Pancreas (tissue), 10 donors: ENCODE measurements around the gene CFAP299. TPM values are rescaled to one million over a fixed set of nuclear protein-coding genes. Genes with fewer than 3 reads are reported as not detected.

Source experiments
- ATAC-seq, 4 donors: fragments of 200-7000 bp; cut with Tn5 transposase; one replicate each; pipeline versions ENCODE4 v1.8.0 to v1.9.1; 2020; ENCODE audit warnings: mild to moderate bottlenecking in 4 of 4, moderate library complexity in 4 of 4
- DNase-seq, 6 donors: peaks; one replicate each; pipeline ENCODE4 v3.0.0-alpha.2; 2020
- FAIRE-seq: peaks from 2 replicates; lab custom pipeline; 2012; peaks lifted over from hg19 to GRCh38; lab: Jason Lieb, UNC
- H3K27ac ChIP-seq, 4 donors: fragments of 200-600 bp; sonication (generic); 1 replicate in 3 of 4; 2 replicates in 1 of 4; pipeline versions ENCODE4 v1.5.0 to v1.8.0; 2020
- H3K27me3 ChIP-seq, 4 donors: fragments of 200-600 bp; one replicate each; pipeline ENCODE4 v1.8.0; 2021
- H3K36me3 ChIP-seq, 3 donors: fragments of 200-600 bp; sonication (generic) in 1 of 3; one replicate each; pipeline versions ENCODE4 v1.5.0 to v1.8.0; 2020 to 2021
- H3K4me1 ChIP-seq, 3 donors: fragments of 200-600 bp; one replicate each; pipeline ENCODE4 v1.8.0; 2021
- H3K4me3 ChIP-seq, 4 donors: fragments of 200-600 bp; sonication (generic) in 2 of 4; one replicate each; pipeline versions ENCODE4 v1.5.0 to v1.8.0; 2020 to 2021
- H3K9me3 ChIP-seq, 4 donors: fragments of 200-600 bp; one replicate each; pipeline ENCODE4 v1.8.0; 2021
- CTCF ChIP-seq, 4 donors: fragments of 200-600 bp; sonication (generic) in 3 of 4; IDR thresholded peaks; one replicate each; pipeline versions ENCODE4 v1.5.0 to v1.8.0; 2021; ENCODE audit warnings: antibody characterized with exemption in 4 of 4
- WGBS, 2 donors: extraction: QIAGEN DNeasy Blood & Tissue Kit; methylation state at CpG; one replicate each; pipeline ENCODE4 v1.1.7; 2013; 5-methylcytosine and 5-hydroxymethylcytosine counted together
- intact Hi-C, 3 donors: fragments of 100-400 bp; cut with DNase I; formaldehyde crosslinking; loops; one replicate each; pipeline versions ENCODE4 v1.11.1 to v1.14.2; 2022
- polyA plus RNA-seq, 2 donors: library from polyadenylated mRNA; stranded (reverse); fragments of 200-250 nt; gene quantifications; one replicate each; pipeline ENCODE4 v1.2.3, GENCODE V29; 2013
- total RNA-seq, 6 donors: library from RNA; stranded (reverse); fragmentation: NEBNext Ultra II Directional in 4 of 6; extraction: Animal tissue kit (Norgen Biotek cat#: 25700) in 4 of 6; gene quantifications; one replicate each; pipeline versions ENCODE4 v1.2.1 to v1.2.4, GENCODE V29; 2021 to 2023
- donor health status: healthy with polysubstance abuse.
- donor health status: DM: no; HTN: no; CAD: no; lungs with moderate emphysema.
- donor health status: DM: no; HTN: no; CAD: no.
- donor health status: control.
- donor health status: control.
- donor health status: Bipolar disorder and iron deficiency.
- donor health status: DM: yes; HTN: yes; CAD: no.
- donor health status: DM: no; HTN: no; CAD: no.
- donor health status: DM: no; HTN: no; CAD: no.
- donor health status: DM: yes; HTN: yes; CAD: no.

Gene CFAP299
- total and polyA plus RNA-seq, 8 donors: 0.14 TPM; not detected in 7

GRCh38 chr4:80307183-80307735 is 28.3 kb upstream of the CFAP299 start:
- no peak for TF ChIP-seq CTCF (IDR thresholded peaks at IDR 0.05)
- H3K4me1 ChIP-seq: no peaks in the 10 kb centered on the region
- no peaks in the 10 kb centered on the region for H3K9me3 ChIP-seq
- H3K4me3 ChIP-seq: no peak overlapping the region
- H3K36me3 ChIP-seq: no peaks in the 10 kb centered on the region
- DNase-seq (no peak), ATAC-seq (no peak), FAIRE-seq (no peak)
- no peak overlapping the region for H3K27ac ChIP-seq
- WGBS, 2 donors: 12 to 13% methylated on average over 1 of the region's 1 CpG
- peaks cover 0 to 7% (median 0%) of the 10 kb centered on the region in 4 donors for H3K27me3 ChIP-seq
- intact Hi-C loops: no loop called here

- intact Hi-C loops: no loop called here
- ATAC-seq (peak in 1 of 4 donors; percentile 46), DNase-seq (no peak), FAIRE-seq (no peak)
- no peaks in the 10 kb centered on the region for H3K36me3 ChIP-seq
- no peaks in the 10 kb centered on the region for H3K4me1 ChIP-seq
- no peak for TF ChIP-seq CTCF (IDR thresholded peaks at IDR 0.05)
- no peaks in the 10 kb centered on the region for H3K9me3 ChIP-seq
- H3K4me3 ChIP-seq: no peak overlapping the region
- 19 to 22% methylated on average over 10 of the region's 10 CpGs for WGBS, 2 donors
- H3K27ac ChIP-seq: no peak overlapping the region
- peaks cover 0 to 7% (median 0%) of the 10 kb centered on the region in 4 donors for H3K27me3 ChIP-seq
Measured at GRCh38 chr4:80307774-80308465, 27.6 kb upstream of the CFAP299 start.

- no peak for TF ChIP-seq CTCF (IDR thresholded peaks at IDR 0.05)
- Histone ChIP-seq H3K4me3 (no peak overlapping the region), H3K9me3 (no peaks in the 10 kb centered on the region), H3K27ac (no peak overlapping the region), H3K27me3 (peaks cover 0 to 7% (median 0%) of the 10 kb centered on the region in 4 donors), H3K4me1 (no peaks in the 10 kb centered on the region), H3K36me3 (no peaks in the 10 kb centered on the region)
- intact Hi-C loops: no loop called here
- FAIRE-seq (no peak), DNase-seq (no peak), ATAC-seq (no peak)
- 40 to 51% methylated on average over 4 of the region's 4 CpGs for WGBS, 2 donors
Measured at GRCh38 chr4:80308466-80308822, 27.1 kb upstream of the CFAP299 start.

GRCh38 chr4:80309294-80310004 is 26.1 kb upstream of the CFAP299 start:
- WGBS, 2 donors: 55 to 66% methylated on average over 5 of the region's 5 CpGs

More at GRCh38 chr4:80309294-80310004, 26.1 kb upstream of the CFAP299 start:
- Histone ChIP-seq H3K4me3 (no peak overlapping the region), H3K27ac (no peak overlapping the region), H3K36me3 (no peaks in the 10 kb centered on the region), H3K4me1 (no peaks in the 10 kb centered on the region), H3K27me3 (peaks cover 0 to 7% (median 0%) of the 10 kb centered on the region in 4 donors), H3K9me3 (no peaks in the 10 kb centered on the region)
- FAIRE-seq (no peak), DNase-seq (no peak), ATAC-seq (no peak)
- no peak for TF ChIP-seq CTCF (IDR thresholded peaks at IDR 0.05)
- intact Hi-C loops: no loop called here
